HEK293 (cell line): ENCODE measurements around the gene MYO1C.
A peak's percentile ranks its signal among the peaks of the same experiment; 100 is the strongest.

Experiments
- CTCF ChIA-PET: fragments of 350-600 bp; formaldehyde crosslinking; extraction: SDS; loops from one replicate; lab custom pipeline; 2021; ENCODE audit warnings: antibody characterized with exemption; lab: Yijun Ruan, JAX
- POLR2A ChIA-PET: fragments of 300-600 bp; formaldehyde crosslinking; extraction: SDS; loops from one replicate; lab custom pipeline; 2020; ENCODE audit warnings: antibody characterized with exemption, inconsistent platforms; lab: Yijun Ruan, JAX
- H3K27ac ChIP-seq: fragments of 200-500 bp; sonication (Bioruptor generic); 2 replicates; pipeline ENCODE4 v1.5.1; 2014; ENCODE audit warnings: low read depth, low read length, control low read depth, inconsistent platforms; ENCODE audit errors: extremely low read depth
- H3K36me3 ChIP-seq, 2 experiments: fragments of 200-500 bp in 1 of 2; sonication (Bioruptor generic) in 1 of 2; 1 replicate in 1 of 2; 2 replicates in 1 of 2; pipeline ENCODE4 v1.5.1; 2014 to 2017; ENCODE audit warnings: inconsistent platforms in 2 of 2, low read length in 2 of 2; ENCODE audit not compliant: control insufficient read depth in 2 of 2, insufficient read depth in 1 of 2
- H3K4me1 ChIP-seq: fragments of 200-500 bp; sonication (Bioruptor generic); 2 replicates; pipeline ENCODE4 v1.5.1; 2014; ENCODE audit warnings: mild to moderate bottlenecking, low read length, inconsistent platforms; ENCODE audit not compliant: control insufficient read depth, insufficient read depth
- H3K4me3 ChIP-seq: 2 replicates; pipeline ENCODE4 v1.5.1; 2011; ENCODE audit warnings: low read depth, mild to moderate bottlenecking, control low read depth, low read length, moderate library complexity
- H3K9me3 ChIP-seq: fragments of 200-500 bp; sonication (Bioruptor generic); 2 replicates; pipeline ENCODE4 v1.5.1; 2014; ENCODE audit warnings: low read depth, low read length, inconsistent platforms; ENCODE audit not compliant: control insufficient read depth, insufficient read depth
- ATF2 ChIP-seq: fragments of 450-650 bp; formaldehyde crosslinking; IDR thresholded peaks from 2 replicates; pipeline ENCODE4 v1.5.1; 2016; ENCODE audit warnings: missing biosample characterization, missing genetic modification characterization, low read depth
- EGR2 ChIP-seq: fragments of 450-650 bp; formaldehyde crosslinking; IDR thresholded peaks from 2 replicates; pipeline ENCODE4 v1.5.1; 2016; ENCODE audit warnings: low read depth, missing biosample characterization, missing genetic modification characterization
- HOXA7 ChIP-seq: sonication (generic); formaldehyde crosslinking; IDR thresholded peaks from 2 replicates; pipeline ENCODE4 v1.8.1; 2022; ENCODE audit warnings: missing genetic modification reagents, borderline replicate concordance
- KLF16 ChIP-seq: fragments of 450-650 bp; formaldehyde crosslinking; IDR thresholded peaks from 2 replicates; pipeline ENCODE4 v1.5.1; 2017; ENCODE audit warnings: missing biosample characterization, missing genetic modification characterization
- TSHZ1 ChIP-seq: fragments of 450-650 bp; formaldehyde crosslinking; IDR thresholded peaks from 2 replicates; pipeline ENCODE4 v1.5.1; 2016; ENCODE audit warnings: missing biosample characterization, missing genetic modification characterization, borderline replicate concordance
- ZBTB44 ChIP-seq: fragments of 450-650 bp; IDR thresholded peaks from 2 replicates; pipeline ENCODE4 v1.5.1; 2018; ENCODE audit warnings: missing biosample characterization, mild to moderate bottlenecking, missing genetic modification characterization
- ZFHX2 ChIP-seq: fragments of 450-650 bp; formaldehyde crosslinking; conservative IDR thresholded peaks from 2 replicates; pipeline ENCODE4 v1.5.1; 2016; ENCODE audit warnings: missing biosample characterization, missing genetic modification characterization
- ZNF148 ChIP-seq: fragments of 450-650 bp; formaldehyde crosslinking; IDR thresholded peaks from 2 replicates; pipeline ENCODE4 v1.5.0; 2017; ENCODE audit warnings: missing biosample characterization, missing genetic modification characterization, borderline replicate concordance
- ZNF223 ChIP-seq: fragments of 450-650 bp; formaldehyde crosslinking; IDR thresholded peaks from 2 replicates; pipeline ENCODE4 v1.5.1; 2016; ENCODE audit warnings: missing biosample characterization, missing genetic modification characterization
- ZNF26 ChIP-seq: fragments of 450-650 bp; formaldehyde crosslinking; IDR thresholded peaks from 2 replicates; pipeline ENCODE4 v1.5.1; 2016; ENCODE audit warnings: missing biosample characterization, missing genetic modification characterization
- ZNF280C ChIP-seq: fragments of 450-650 bp; formaldehyde crosslinking; IDR thresholded peaks from 2 replicates; pipeline ENCODE4 v1.5.1; 2016; ENCODE audit warnings: missing biosample characterization, missing genetic modification characterization
- ZNF335 ChIP-seq: fragments of 450-650 bp; formaldehyde crosslinking; conservative IDR thresholded peaks from 2 replicates; pipeline ENCODE4 v1.5.1; 2016; ENCODE audit warnings: missing biosample characterization, missing genetic modification characterization
- ZNF473 ChIP-seq: fragments of 450-650 bp; formaldehyde crosslinking; IDR thresholded peaks from 2 replicates; pipeline ENCODE4 v1.5.1; 2017; ENCODE audit warnings: missing biosample characterization, missing genetic modification characterization
- ZNF660 ChIP-seq: fragments of 450-650 bp; IDR thresholded peaks from 2 replicates; pipeline ENCODE4 v1.5.1; 2018; ENCODE audit warnings: missing biosample characterization, mild to moderate bottlenecking, missing genetic modification characterization
- ZNF707 ChIP-seq: fragments of 450-650 bp; formaldehyde crosslinking; IDR thresholded peaks from 2 replicates; pipeline ENCODE4 v1.5.1; 2016; ENCODE audit warnings: missing biosample characterization, missing genetic modification characterization
- ZNF777 ChIP-seq: fragments of 450-650 bp; formaldehyde crosslinking; IDR thresholded peaks from 2 replicates; pipeline ENCODE4 v1.5.1; 2017; ENCODE audit warnings: missing biosample characterization, missing genetic modification characterization, borderline replicate concordance
- ZXDB ChIP-seq: fragments of 450-650 bp; formaldehyde crosslinking; IDR thresholded peaks from 2 replicates; pipeline ENCODE4 v1.5.1; 2016; ENCODE audit warnings: missing biosample characterization, missing genetic modification characterization

Gene MYO1C

GRCh38 chr17:1506649-1507267 lies 14.3 kb upstream of the MYO1C start:
- H3K27ac ChIP-seq, result no peak overlapping the region
- CTCF ChIA-PET, result interaction anchor here (0.6 kb wide), 1 partner anchor 27 kb away, joined by 3 read pairs; no protein-coding TSS in a partner anchor

GRCh38 chr17:1505586-1505985 lies 13.1 kb upstream of the MYO1C start:
- Histone ChIP-seq H3K9me3 (no peaks in the 10 kb centered on the region), H3K36me3 (peaks cover 2 to 50% of the 10 kb centered on the region in 2 experiments; a peak in 1 of 3 replicates), H3K4me3 (no peak overlapping the region), H3K4me1 (no peaks in the 10 kb centered on the region), H3K27ac (no peak overlapping the region)
- ChIA-PET CTCF (interaction anchor here (0.6 to 1.3 kb wide), 3 partner anchors 9 to 196 kb away, joined by 3 to 4 read pairs (median 3); no protein-coding TSS in a partner anchor), POLR2A (interaction anchor here (0.6 to 1.5 kb wide), 5 partner anchors 10 to 118 kb away, joined by 3 to 8 read pairs (median 4); partner anchors contain the start of gene INPP5K)
- no peak for TF ChIP-seq ZBTB44 (tag by site-specific recombination)
- no peak for TF ChIP-seq ZNF335 (tag by site-specific recombination)
- no peak for TF ChIP-seq ZXDB (tag by site-specific recombination)
- no peak for TF ChIP-seq ZNF660 (tag by site-specific recombination)
- no peak for TF ChIP-seq HOXA7 (CRISPR knock-in tag)
- TF ChIP-seq ZNF473 (tag by site-specific recombination), result no peak
- no peak for TF ChIP-seq ZNF707
- TF ChIP-seq KLF16 (tag by site-specific recombination), result no peak
- TF ChIP-seq ZNF777, result no peak
- TF ChIP-seq ZNF280C (tag by site-specific recombination), result no peak
- TF ChIP-seq TSHZ1 (tag by site-specific recombination), result no peak
- TF ChIP-seq ATF2, result no peak
- TF ChIP-seq ZNF223 (tag by site-specific recombination), result no peak

More at GRCh38 chr17:1506649-1507267, 14.3 kb upstream of the MYO1C start:
- no peak for TF ChIP-seq ZNF148
- peak; percentile 91 for TF ChIP-seq ZFHX2 (tag by site-specific recombination)
- TF ChIP-seq ZNF26 (tag by site-specific recombination), result no peak
- peak; percentile 90 for TF ChIP-seq EGR2 (tag by site-specific recombination)
- Histone ChIP-seq H3K36me3 (peaks cover 3 to 61% of the 10 kb centered on the region in 2 experiments; a peak in 1 of 3 replicates), H3K4me3 (no peak overlapping the region), H3K9me3 (no peaks in the 10 kb centered on the region), H3K4me1 (no peaks in the 10 kb centered on the region)
- POLR2A ChIA-PET, result interaction anchor here (0.9 to 1.4 kb wide), 2 partner anchors 9 to 10 kb away, joined by 3 read pairs; partner anchors contain the start of gene INPP5K
